OCI-LY1 (cell line): ENCODE measurements around the gene TCF4.

Source experiments
- EZH2 ChIP-seq: fragments of 200-600 bp; sonication (generic), shearing (Covaris generic); IDR thresholded peaks from 2 replicates; pipeline ENCODE4 v1.8.0; 2017; ENCODE audit warnings: borderline replicate concordance, mixed run types, mild to moderate bottlenecking, antibody characterized with exemption, low read length, moderate library complexity, mixed read lengths
- TF ChIP-seq, protein P1 (sequence below): fragments of 200-600 bp; sonication (generic), shearing (Covaris generic); IDR thresholded peaks from 2 replicates; pipeline ENCODE4 v1.5.1; 2017; ENCODE audit warnings: mild to moderate bottlenecking, antibody characterized with exemption, low read length, moderate library complexity, mixed read lengths

DNA sequence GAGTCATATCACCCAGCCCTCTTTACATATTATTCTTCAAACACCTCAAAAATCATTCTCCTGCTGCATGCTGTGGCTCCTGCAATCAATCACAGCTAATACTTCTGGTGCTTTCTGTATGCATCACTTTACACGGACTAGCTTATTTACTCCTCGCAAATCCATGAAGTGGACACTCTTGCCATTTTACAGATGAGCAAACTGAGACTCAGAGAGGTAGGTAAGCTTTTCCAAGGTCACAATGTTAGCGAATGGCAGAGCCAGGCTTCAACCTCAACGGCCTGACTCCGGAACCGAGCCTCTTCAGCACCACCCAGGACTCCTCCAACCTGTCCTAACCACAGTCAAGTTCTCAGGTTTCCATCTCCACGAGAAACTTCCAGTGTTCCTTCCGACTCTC lies 36.8 kb downstream of the TCF4 start:
- TF ChIP-seq, protein P1, sequence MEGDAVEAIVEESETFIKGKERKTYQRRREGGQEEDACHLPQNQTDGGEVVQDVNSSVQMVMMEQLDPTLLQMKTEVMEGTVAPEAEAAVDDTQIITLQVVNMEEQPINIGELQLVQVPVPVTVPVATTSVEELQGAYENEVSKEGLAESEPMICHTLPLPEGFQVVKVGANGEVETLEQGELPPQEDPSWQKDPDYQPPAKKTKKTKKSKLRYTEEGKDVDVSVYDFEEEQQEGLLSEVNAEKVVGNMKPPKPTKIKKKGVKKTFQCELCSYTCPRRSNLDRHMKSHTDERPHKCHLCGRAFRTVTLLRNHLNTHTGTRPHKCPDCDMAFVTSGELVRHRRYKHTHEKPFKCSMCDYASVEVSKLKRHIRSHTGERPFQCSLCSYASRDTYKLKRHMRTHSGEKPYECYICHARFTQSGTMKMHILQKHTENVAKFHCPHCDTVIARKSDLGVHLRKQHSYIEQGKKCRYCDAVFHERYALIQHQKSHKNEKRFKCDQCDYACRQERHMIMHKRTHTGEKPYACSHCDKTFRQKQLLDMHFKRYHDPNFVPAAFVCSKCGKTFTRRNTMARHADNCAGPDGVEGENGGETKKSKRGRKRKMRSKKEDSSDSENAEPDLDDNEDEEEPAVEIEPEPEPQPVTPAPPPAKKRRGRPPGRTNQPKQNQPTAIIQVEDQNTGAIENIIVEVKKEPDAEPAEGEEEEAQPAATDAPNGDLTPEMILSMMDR, result no peak
- TF ChIP-seq EZH2, result no peak
